8988T (cell line): ENCODE measurements around the gene GAGE1.
"Not testable (repeated sequence)": the region's sequence is repeated elsewhere in the genome, so short reads cannot be mapped to it uniquely, and the experiment has no call there.

Experiments used
- DNase-seq: peaks from one replicate; pipeline ENCODE4 v3.0.0; 2011

GAGE1 gene, protein sequence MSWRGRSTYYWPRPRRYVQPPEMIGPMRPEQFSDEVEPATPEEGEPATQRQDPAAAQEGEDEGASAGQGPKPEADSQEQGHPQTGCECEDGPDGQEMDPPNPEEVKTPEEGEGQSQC

DNA sequence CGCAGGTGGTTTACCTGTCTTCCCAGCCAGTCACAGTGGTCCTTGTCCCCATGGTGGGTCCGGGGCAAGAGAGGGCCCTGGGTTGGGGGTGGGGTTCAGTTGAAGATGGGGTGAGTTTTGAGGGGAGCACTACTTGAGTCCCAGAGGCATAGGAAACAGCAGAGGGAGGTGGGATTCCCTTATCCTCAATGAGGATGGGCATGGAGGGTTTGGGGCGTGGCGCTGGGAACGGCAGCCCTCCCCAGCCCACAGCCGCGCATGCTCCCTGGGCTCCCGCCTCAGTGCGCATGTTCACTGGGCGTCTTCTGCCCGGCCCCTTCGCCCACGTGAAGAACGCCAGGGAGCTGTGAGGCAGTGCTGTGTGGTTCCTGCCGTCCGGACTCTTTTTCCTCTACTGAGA lies at the start of gene GAGE1:
TSS of gene GAGE1 (plus strand) at position 301 of the 400 bp plus-strand sequence. CDS start 1,155 bp downstream, outside the sequence.
- not testable (repeated sequence) for DNase-seq

- not testable (repeated sequence) for DNase-seq
Measured at GRCh38 chrX:49550989-49551388, 47.8 kb upstream of the GAGE1 start, which contains the start of gene GAGE12E. Gene GAGE12E, plus strand, starts transcription at chrX:49551289. Its CDS starts 1,155 bp downstream, at chrX:49552444.

- not testable (repeated sequence) for DNase-seq
Measured at GRCh38 chrX:49560542-49560941, 38.3 kb upstream of the GAGE1 start, which contains the start of gene GAGE12F. Gene GAGE12F, plus strand, starts transcription at chrX:49560842. Its CDS starts 1,155 bp downstream, at chrX:49561997.

DNA sequence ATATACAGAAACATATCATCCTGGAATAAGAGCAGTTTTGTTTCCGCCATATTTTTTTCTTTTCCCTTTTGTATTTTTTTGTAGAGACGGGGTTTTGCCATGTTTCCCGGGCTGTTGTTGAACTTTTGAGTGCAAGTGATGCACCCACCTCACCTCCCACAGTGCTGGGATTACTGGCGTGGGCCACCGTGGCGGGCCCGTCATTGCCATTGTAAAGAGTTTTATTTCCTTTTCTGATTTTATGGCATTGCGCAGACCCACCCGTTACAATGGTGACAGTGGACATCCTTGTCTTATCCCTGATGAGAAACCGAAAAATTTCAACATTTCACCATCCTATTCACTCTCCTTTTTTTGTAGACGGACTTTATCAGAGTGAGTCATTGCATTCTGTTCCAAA lies 30.1 kb upstream of the GAGE1 start:
- DNase-seq, result not testable (repeated sequence)

GRCh38 chrX:49569152-49569551 lies 29.7 kb upstream of the GAGE1 start:
- not testable (repeated sequence) for DNase-seq

DNA sequence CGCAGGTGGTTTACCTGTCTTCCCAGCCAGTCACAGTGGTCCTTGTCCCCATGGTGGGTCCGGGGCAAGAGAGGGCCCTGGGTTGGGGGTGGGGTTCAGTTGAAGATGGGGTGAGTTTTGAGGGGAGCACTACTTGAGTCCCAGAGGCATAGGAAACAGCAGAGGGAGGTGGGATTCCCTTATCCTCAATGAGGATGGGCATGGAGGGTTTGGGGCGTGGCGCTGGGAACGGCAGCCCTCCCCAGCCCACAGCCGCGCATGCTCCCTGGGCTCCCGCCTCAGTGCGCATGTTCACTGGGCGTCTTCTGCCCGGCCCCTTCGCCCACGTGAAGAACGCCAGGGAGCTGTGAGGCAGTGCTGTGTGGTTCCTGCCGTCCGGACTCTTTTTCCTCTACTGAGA lies 28.7 kb upstream of the GAGE1 start, which contains the start of gene GAGE12G:
TSS of gene GAGE12G (plus strand) at position 301 of the 400 bp plus-strand sequence. CDS start 1,155 bp downstream, outside the sequence.
- DNase-seq, result not testable (repeated sequence)

DNA sequence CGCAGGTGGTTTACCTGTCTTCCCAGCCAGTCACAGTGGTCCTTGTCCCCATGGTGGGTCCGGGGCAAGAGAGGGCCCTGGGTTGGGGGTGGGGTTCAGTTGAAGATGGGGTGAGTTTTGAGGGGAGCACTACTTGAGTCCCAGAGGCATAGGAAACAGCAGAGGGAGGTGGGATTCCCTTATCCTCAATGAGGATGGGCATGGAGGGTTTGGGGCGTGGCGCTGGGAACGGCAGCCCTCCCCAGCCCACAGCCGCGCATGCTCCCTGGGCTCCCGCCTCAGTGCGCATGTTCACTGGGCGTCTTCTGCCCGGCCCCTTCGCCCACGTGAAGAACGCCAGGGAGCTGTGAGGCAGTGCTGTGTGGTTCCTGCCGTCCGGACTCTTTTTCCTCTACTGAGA lies 19.2 kb upstream of the GAGE1 start, which contains the start of gene GAGE12H:
TSS of gene GAGE12H (plus strand) at position 301 of the 400 bp plus-strand sequence. CDS start 1,155 bp downstream, outside the sequence.
- DNase-seq, result not testable (repeated sequence)

DNA sequence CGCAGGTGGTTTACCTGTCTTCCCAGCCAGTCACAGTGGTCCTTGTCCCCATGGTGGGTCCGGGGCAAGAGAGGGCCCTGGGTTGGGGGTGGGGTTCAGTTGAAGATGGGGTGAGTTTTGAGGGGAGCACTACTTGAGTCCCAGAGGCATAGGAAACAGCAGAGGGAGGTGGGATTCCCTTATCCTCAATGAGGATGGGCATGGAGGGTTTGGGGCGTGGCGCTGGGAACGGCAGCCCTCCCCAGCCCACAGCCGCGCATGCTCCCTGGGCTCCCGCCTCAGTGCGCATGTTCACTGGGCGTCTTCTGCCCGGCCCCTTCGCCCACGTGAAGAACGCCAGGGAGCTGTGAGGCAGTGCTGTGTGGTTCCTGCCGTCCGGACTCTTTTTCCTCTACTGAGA lies 9.6 kb upstream of the GAGE1 start, which contains the start of gene GAGE2A:
TSS of gene GAGE2A (plus strand) at position 301 of the 400 bp plus-strand sequence. CDS start 1,155 bp downstream, outside the sequence.
- DNase-seq, result not testable (repeated sequence)

GRCh38 chrX:49589769-49590478 lies 8.9 kb upstream of the GAGE1 start:
- DNase-seq, result not testable (repeated sequence)

GRCh38 chrX:49590488-49590887 lies 8.3 kb upstream of the GAGE1 start:
- DNase-seq, result not testable (repeated sequence)

GRCh38 chrX:49610718-49611310 lies 12.0 kb downstream of the GAGE1 start:
- no peak for DNase-seq

DNA sequence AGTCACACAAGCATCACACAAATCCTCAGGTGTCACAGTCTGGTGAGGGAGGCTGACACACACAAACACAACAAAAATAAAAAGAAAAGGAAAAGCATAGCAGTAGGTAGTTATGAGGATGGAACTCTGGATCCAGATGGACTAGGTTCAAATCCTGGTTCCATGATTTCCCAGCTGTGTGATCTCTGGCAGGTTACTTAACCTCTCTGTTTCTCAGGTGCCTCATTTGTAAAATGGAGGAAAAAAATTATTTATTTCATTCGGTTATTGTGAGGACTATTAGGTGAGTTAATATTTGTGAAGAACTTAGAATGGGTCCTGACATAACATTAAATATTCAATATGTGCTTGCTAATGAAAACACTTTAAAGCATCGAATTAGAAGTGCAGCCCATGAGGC lies 19.8 kb downstream of the GAGE1 start:
- DNase-seq, result no peak

DNA sequence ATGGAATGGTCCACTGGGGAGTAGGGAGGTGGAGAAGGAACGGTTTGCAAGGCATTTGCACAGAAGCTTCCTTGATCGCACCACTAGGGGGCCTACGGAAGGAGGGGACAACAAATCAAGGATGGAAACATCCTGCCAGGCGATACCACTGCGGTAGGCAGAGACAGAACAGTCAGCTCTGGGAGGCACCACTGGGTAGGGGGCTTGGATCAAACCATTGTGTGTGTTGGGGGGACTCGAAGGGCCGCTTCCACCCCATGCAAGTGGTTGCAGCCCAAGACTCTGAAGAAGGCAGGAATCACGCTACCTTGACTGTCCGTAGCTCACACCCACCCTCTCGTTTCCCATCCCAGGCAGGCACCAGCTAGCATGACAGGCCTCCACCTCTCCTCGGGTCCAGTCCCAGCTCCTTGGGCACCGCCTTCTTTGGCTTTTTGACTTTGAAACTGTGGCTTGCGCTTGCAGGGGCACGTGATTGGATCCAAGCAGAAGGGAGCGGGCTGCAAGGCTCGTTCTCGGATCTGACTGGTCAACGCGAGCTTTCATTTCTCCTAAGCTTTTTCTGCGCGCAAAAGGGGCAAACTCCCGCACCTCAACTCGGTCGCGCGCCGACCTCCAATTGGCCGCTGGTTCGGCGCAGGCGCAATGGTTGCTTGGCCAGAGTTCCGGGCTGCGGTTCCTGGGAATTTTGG lies 28.4 kb downstream of the GAGE1 start:
- peak; percentile 29 for DNase-seq

- DNase-seq, result no peak
Measured at GRCh38 chrX:49644991-49645637, 46.3 kb downstream of the GAGE1 start.

- DNase-seq, result no peak
Measured at GRCh38 chrX:49656533-49656932, 57.7 kb downstream of the GAGE1 start.
